Activated CD4-positive, alpha-beta T cell treated with anti-CD3 and anti-CD28 coated beads, Interleukin-2, amount 50 U/mL, for 16 hours (primary cell): ENCODE data around the gene TEKTIP1.
"Not testable (repeated sequence)": the region's sequence is repeated elsewhere in the genome, so short reads cannot be mapped to it uniquely, and the experiment has no call there.

Source experiments
- DNase-seq: peaks from one replicate; pipeline ENCODE4 v3.0.0-alpha.2; 2020

The TEKTIP1 gene

DNA sequence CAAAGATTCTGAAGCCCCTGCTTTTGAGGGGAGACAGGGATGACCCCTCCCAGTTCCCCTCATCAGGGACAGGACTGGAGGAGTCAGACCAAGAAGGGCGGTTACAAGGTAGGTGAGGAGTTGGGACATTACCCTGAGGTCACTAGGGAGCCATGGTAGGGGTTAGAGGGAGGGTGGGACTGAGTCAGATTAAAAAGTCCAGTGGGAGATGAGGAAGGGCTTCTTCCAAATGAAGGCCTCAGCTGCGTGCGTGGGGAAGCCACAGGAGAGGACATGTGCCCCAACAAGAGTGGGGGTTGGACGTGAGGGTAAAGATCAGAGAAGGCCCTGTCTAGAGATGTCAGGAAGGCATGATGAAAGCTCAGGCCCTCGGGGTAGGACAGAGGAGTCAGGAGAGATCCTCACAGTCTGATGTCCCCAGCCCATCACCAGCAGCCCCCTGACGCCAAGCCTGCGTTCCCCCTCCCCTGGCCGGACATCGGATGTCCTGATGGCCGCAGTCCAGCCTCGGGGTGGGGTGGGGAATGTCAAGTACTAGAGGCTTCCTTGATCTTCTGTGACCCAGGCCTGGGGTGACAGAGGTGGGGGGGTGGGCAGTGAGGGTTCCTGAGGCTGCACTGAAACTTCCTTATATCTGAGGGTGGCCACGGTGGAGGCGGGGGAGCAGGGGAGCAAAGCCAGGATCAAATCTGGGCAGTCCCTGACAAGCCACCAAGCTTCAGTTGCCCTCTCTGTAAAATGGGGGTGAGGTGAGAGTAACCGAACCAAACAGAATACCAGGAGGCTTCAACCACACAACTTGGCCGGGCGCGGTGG is 24.9 kb downstream of the TEKTIP1 start:
- DNase-seq, result no peak

DNA sequence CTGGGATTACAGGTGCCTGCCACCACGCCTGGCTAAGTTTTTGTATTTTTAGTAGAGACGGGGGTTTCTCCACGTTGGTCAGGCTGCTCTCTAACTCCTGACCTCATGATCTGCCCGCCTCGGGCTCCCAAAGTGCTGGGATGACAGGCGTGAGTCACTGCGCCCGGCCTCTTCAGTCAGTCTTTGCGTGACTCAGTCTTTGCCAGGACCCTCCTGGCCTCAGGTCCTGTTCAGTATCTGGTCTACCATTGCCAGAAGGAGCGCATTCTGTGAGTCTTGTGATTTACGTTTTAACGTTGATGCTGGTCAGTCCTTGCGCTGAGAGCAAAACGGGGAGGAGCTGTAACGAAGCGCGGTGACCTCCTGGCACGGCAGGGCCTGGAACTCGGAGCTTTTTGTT is 26.2 kb downstream of the TEKTIP1 start:
- no peak for DNase-seq

DNA sequence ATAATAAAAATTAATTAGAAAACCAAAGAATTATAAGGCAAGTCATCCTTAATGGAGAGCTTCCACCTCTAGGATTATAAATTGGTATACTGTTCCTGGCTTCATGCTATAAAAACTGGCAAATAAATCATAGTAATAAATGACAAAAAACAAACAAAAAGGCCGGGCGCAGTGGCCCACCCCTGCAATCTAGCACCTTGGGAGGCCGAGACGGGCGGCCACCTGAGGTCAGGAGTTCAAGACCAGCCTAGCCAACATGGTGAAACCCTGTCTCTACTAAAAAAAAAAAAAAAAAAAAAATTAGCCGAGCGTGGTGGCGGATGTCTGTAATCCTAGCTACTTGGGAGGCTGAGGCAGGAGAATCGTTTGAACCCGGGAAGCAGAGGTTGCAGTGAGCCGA is 31.1 kb downstream of the TEKTIP1 start:
- not testable (repeated sequence) for DNase-seq

DNA sequence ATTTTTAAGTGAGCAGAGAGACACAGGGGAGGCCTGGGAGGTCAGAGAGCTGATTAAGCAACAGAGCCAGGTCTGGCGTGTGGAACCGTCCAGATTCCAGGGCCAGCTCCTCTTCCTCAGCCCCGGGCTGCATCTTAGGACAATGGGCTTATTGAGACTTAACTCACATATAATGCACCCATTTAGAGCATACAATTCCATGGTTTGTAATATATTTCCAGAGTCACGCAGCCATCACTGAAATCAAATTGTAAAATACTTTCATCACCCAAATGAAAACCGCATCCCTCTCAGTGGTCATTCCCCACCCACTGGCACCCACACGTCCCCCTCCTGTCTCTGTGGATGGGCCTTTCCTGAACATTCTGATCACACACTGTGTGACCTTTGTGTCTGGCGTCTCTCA is 31.6 kb downstream of the TEKTIP1 start:
- DNase-seq, result no peak

DNA sequence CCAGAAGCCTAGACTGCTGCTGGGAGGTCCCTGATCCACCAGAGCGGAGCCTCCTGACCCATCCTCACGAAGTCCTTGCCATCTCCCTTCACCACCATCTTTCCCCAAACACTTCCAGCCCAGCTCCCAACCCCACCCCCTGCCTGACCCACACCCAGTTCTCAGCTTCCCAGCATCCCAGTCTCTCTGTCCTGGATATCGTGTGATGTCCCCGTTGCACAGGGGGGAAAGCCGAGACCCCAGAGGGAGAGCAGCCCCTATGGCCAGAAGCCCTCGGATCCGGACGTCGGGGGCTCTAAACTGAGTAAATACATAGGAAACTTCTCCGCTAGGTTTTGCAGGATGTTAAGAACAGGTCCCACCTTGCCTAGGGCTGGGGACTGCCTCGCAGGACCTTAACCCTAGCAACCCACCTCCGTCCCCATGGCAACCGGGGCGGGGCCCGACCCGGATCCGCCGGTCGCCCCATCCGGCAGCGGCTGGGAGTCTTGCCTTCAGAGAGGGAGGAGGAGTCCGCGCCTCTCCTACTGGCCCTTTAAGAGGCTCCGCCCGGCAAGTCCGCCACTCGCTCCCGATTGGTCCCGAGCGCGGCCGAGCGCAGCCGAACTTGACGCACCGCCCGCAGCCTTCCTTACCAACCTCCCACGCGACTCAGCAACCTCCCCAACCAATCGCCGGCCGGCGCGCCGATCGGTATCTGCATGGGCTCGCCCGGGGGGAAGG is 33.3 kb downstream of the TEKTIP1 start:
- DNase-seq, result peak; percentile 100

DNA sequence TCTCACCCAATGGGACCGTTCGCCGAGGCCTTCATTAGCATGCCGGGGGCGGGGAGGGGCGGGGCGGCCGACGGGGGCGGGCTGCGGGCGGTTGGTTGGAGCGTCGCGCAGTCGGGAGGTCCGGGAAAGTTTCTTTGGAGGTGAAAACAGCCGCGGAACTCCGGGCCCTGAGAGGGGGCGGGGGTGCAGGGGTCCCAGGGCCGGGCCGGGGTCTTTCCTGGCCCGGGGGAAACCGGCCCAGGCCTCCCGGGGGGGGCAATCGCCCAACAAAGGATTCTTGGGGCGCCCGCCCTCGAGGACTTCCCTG is 33.8 kb downstream of the TEKTIP1 start, which contains the start of gene HMG20B:
HMG20B (plus strand) TSS at position 90 of the 307 bp plus-strand sequence. CDS start 366 bp downstream, outside the sequence.
- DNase-seq, result no peak

DNA sequence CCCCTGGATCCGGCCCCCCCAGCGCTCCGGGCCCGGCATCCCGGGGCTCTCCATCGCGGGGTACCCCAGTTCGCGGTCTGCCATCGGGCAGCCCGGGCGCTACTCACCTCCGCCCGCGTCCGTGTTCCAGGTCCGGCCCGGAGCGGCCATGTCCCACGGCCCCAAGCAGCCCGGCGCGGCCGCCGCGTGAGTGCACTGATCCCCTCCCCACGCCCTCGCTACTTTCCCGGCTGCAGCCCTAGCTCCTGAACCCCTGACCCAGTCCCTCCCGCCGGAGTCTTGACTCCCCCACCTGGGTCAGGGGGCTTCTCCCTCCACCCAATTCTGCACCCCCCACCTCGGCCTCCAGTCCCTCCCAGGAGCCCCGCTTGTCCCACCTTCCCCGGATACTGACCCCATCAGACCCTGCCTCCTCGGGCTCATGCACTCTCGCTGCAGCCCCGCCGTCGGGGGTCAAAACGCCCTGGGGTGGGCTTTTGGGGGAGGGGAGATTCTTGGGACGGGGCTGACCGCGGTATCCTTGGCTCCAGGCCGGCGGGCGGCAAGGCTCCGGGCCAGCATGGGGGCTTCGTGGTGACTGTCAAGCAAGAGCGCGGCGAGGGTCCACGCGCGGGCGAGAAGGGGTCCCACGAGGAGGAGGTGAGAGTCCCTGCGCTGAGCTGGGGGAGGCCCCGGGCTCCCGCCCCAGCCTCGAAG is 34.3 kb downstream of the TEKTIP1 start:
- no peak for DNase-seq

DNA sequence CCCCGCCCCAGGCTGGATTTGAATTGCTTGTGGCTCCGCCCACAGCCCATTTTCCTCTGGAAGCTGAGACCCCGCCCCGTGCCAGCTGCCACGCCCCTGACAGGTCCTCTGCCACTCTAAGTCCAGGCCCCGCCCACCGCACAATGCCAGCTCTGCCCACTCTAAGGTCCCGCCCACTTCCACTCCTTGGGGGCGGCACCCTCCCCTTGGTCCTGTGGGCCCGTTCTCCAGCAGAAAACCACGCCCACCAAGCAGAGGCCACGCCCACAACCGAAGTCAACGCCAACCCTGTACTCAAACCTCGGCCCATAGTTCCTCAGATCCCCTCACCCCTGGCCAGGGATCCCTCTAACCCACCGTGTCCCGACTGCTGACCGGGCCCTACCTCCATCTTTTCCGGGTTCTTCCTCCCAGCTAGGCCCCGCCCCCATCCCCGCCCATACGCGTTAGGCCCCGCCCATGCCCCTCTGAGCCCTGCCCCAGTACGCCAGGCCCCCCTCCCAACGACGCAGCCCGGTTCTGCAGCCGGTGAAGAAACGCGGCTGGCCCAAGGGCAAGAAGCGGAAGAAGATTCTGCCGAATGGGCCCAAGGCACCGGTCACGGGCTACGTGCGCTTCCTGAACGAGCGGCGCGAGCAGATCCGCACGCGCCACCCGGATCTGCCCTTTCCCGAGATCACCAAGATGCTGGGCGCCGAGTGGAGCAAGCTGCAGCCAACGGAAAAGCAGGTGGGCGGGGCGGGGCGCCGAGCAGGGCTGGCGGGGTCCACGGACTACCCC is 35.1 kb downstream of the TEKTIP1 start:
- peak; percentile 96 for DNase-seq

DNA sequence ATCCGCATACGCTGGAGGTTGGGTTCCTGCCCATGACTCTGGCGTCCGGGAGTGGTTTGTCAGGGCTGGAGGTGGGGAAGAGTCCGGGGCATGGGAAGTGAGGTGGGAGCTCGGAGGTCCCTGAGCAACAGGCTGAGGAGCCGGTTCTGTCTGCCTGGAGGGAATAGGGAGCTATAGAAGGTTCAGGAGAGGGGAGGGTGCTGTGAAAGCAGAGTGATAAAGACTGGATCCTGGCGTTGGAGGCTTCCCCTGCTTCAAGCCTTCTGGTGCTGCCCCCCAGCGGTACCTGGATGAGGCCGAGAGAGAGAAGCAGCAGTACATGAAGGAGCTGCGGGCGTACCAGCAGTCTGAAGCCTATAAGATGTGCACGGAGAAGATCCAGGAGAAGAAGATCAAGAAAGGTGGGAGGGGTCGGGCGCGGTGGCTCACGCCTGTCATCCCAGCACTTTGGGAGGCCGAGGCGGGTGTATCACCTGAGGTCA is 36.3 kb downstream of the TEKTIP1 start:
- DNase-seq, result no peak

DNA sequence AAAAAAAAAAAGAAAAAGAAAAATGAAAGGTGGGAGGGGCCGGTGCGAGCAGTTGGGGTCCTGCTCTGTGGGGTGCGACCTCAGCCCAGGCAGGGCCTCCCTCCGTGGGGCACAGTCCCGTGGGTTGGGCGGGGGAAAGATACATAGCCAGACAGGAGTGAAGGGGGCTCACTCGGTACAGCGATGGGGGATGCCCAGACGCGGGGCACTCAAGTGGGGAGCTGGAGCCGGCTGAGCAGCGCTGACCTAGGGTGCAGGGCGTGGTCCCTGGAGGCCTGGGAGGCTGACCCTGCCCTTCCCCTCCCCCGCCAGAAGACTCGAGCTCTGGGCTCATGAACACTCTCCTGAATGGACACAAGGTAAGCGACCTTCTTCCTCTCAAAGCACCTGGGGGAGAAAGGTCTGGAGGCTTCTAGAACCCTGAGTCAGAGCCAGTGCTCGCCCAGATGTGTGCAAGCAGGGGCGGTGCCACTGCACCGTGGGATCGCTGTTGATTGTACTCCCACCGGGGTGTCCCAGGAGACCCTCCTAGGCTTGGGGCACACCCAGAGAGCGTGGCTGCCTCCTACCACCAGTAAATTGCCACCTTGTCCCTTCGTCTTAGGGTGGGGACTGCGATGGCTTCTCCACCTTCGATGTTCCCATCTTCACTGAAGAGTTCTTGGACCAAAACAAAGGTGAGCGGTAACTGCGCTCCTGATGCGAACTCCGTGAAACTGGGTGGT is 37.1 kb downstream of the TEKTIP1 start:
- no peak for DNase-seq

DNA sequence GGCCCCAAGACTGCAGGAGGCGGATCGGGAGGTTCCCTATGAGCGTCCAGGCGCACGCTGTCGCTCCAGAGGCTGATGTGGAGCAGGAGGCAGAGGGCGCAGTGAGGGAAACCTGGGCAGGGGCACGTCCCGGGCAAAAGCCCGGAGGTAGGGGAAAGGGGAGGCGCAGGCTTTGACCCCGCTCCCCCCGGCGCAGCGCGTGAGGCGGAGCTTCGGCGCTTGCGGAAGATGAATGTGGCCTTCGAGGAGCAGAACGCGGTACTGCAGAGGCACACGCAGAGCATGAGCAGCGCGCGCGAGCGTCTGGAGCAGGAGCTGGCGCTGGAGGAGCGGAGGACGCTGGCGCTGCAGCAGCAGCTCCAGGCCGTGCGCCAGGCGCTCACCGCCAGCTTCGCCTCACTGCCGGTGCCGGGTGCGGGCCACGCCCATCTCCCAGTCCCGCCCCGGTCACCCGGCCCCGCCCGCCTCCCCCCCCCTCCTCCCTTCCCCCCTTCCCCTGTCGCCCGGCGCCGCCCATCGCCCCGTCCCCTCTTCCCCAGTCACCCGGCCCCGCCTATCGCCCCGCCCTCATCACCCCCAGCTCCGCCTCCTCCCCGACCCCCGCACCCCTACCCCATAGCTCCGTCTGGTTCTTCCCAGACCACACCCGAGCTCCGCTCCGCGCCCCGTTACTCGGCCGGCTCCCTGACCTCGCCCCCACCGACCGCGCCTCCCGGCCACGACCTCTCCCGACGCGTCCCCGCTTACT is 37.9 kb downstream of the TEKTIP1 start:
- no peak for DNase-seq

DNA sequence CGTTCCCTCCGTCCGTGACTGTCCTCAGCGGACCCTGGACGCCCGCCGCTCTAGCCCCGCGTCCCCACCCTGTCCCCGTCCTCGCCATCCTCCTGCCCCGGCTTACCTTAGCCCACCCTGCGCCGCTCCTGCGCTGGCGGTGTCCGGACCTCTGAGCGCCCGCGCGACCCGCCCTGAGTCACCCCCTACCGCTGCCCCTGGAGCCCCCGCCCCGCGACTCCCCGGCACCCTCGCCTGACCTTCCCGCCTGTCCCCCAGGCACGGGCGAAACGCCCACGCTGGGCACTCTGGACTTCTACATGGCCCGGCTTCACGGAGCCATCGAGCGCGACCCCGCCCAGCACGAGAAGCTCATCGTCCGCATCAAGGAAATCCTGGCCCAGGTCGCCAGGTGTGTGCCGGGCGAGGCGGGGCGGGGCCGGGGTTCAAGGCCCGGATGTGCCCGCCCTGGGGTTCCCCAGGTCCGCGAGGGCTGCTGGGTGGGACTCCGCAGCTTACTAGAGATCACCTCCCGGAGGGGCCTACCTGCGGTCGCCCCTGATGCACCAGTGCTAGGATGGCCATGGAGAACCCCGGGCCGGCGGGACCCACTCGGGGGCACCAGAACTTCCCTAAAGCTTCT is 38.9 kb downstream of the TEKTIP1 start:
- no peak for DNase-seq

DNA sequence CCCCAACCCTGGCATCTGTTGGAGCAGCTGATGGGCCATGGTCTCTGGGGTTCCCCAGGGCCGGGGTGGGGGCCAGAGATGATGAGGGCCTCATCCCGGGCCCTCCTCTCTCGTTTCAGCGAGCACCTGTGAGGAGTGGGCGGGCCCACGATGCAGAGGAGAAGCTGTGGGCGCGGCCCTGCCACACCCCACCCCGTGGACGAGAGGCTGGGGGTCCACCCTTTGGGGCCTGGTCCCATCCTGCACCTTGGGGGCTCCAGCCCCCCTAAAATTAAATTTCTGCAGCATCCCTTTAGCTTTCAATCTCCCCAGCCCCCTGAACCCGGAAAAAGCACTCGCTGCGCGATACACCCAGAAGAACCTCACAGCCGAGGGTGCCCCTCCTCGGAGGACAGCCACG is 39.4 kb downstream of the TEKTIP1 start:
- DNase-seq, result no peak

DNA sequence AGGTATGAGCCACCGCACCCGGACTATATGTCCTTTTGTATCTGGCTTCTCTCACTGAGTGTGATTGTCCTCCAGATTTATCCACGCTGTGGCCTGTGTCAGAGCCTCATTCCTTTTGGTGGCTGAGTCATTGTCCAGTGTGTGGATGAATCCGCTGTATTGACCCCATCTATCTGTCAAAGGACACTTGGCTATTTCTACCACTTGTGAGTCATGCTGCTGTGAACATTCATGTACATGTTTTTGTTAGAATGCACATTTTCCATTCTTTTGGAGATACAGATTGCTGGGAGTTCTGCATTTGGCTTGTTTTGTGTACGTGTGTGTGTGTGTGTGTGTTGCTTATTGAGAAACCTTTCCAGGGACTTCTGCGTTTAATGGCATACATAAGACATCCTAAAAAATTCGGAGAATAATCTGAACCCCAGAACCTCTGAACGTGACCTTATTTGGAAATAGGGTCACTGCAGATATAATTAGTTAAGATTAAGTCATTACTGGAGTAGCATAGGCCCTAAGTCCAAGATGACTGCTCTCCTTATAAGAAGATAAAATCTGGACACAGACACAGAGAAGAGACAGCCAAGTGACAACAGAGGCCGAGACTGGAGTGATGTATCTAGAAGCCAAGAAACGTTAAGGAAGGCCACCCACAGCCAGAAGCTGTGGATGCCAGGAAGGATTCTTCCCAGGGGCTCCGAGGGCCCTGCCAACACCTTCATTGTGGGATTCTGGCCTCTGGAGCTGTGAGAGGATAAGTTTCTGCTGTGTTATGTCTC is 41.4 kb downstream of the TEKTIP1 start:
- DNase-seq, result no peak

DNA sequence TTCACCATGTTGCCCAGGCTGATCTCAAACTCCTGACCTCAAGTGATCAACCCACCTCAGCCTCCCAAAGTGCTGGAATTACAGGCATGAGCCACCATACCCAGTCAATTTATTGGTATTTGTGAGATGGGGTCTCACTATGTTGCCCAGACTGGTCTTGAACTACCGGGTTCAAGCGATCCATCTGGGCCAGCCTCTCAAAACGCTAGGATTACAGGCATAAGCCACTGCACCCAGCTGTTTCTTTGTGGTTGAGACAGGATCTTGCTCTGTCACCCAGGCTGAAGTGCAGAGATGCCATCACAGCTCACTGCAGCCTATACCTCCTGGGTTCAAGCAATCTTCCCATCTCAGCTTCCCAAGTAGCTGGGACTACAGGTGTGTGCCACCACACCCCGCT is 42.8 kb downstream of the TEKTIP1 start:
- not testable (repeated sequence) for DNase-seq

DNA sequence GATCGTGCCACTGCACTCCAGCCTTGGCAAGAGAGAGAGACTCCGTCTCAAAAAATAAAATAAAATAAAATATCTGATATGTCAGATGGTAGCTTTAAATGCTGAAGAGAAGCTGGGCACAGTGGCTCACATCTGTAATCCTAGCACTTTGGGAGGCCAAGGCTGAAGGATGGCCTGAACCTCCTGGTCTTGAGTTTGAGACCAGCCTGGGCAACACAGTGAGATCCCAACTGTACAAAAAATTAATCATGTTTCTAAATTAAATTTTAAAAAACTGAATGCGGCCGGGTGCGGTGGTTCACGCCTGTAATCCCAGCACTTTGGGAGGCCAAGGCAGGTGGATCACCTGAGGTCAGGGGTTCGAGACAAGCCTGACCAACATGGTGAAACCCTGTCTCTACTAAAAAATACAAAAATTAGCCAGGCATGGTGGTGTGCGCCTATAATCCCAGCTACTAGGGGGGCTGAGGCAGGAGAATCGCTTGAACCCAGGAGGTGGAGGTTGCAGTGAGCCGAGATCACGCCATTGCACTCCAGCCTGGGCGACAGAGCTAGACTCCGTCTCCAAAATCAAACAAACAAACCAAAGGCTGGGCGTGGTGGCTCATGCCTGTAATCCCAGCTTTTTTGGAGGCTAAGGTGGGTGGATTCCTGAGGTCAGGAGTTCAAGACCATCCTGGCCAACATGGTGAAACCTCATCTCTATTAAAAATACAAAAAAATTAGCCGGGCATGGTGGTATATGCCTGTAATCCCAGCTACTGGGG is 45.2 kb downstream of the TEKTIP1 start:
- not testable (repeated sequence) for DNase-seq

DNA sequence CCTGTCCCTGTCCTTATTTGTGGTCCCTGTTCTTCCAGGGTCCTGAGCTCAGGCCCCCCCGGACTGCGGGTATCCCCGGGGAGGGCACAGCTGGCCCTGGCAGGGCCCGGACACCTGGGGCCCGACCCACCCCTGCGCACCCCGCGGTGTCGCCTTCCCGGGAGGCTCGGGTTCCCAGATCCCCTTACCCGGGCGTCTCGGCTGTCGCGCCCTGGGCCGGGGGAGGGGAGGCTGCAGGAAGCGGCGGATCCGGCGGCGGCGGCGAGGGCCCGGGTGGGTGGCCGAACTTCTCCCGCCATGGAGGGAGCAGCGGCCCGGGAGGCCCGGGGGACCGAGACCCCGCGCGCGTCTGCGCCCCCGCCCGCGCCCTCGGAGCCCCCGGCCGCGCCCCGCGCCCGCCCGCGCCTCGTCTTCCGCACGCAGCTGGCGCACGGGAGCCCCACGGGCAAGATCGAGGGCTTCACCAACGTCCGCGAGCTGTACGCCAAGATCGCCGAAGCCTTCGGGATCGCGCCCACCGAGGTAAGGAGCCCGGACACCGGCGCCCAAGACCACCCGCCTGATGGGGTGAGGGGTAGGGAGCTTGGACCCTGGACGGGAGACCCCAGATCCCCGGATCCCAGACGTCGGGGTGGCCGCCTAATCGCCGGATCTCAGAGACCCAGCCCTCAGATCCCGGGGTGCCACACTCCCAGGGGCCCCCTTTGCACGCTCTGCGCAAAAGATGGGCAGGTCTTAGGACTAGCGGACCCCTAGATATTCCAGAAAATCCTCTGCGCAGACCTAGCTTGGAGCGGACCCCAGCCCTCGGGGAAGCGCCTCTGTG is 46.5 kb downstream of the TEKTIP1 start, which contains the start of gene GIPC3:
GIPC3 (plus strand) TSS at position 178 of the 826 bp plus-strand sequence; CDS start at position 298, 120 bp downstream.
- DNase-seq, result no peak

DNA sequence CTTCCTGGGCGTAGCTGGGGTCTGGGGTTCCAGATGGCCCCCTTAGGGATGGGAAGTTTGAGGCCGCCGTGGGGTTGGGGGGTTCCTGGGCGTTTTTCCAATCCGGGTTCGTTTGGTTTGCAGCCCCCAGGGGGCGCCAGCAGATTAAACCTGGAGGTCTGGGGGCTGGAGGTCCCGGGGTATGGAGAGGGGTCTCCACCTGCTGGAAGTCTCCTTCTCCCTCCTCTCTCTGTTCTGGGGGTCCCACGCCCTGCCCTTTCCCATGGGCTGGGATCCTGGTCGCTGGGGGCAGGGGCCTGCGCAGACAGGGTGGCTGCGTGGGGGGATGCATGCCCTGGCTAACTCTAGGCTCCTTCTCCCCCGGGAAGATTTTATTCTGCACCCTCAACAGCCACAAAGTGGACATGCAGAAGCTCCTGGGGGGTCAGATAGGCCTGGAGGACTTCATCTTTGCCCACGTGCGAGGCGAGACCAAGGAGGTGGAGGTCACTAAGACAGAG is 47.2 kb downstream of the TEKTIP1 start:
- DNase-seq, result no peak
